Activated CD8-positive, alpha-beta T cell treated with anti-CD3 and anti-CD28 coated beads for 36 hours (primary cell): ENCODE data around the gene BAZ1B. TPM values are rescaled to one million over a fixed set of nuclear protein-coding genes. Genes with fewer than 3 reads are reported as not detected.

Experiments
- ATAC-seq: fragments of 200-7000 bp; cut with Tn5 transposase; one replicate; pipeline ENCODE4 v1.10.0; 2021; ENCODE audit warnings: mild to moderate bottlenecking, moderate library complexity
- CTCF ChIA-PET: fragments of 350-600 bp; sonication (Branson Sonifier 250); formaldehyde crosslinking; loops from one replicate; lab custom pipeline; 2021; ENCODE audit warnings: antibody characterized with exemption; lab: Charles Lee
- POLR2A ChIA-PET: fragments of 350-600 bp; sonication (Branson Sonifier 250); formaldehyde crosslinking; loops from one replicate; lab custom pipeline; 2021; ENCODE audit warnings: antibody characterized with exemption; lab: Charles Lee
- DNase-seq: peaks from one replicate; pipeline ENCODE4 v3.0.0-alpha.2; 2020
- H3K27ac Mint-ChIP-seq: one replicate; pipeline ENCODE4 v1.8.0; 2021; ENCODE audit warnings: mild to moderate bottlenecking, mixed read lengths
- H3K27me3 Mint-ChIP-seq: one replicate; pipeline ENCODE4 v1.8.0; 2021; ENCODE audit warnings: mixed read lengths
- H3K36me3 Mint-ChIP-seq: one replicate; pipeline ENCODE4 v1.8.0; 2021; ENCODE audit warnings: low read depth, mixed read lengths
- H3K4me1 Mint-ChIP-seq: one replicate; pipeline ENCODE4 v1.8.0; 2021; ENCODE audit warnings: low read depth, mixed read lengths
- H3K4me3 Mint-ChIP-seq: one replicate; pipeline ENCODE4 v1.8.0; 2021; ENCODE audit warnings: mild to moderate bottlenecking, moderate library complexity, mixed read lengths
- H3K9me3 Mint-ChIP-seq: one replicate; pipeline ENCODE4 v1.8.0; 2021; ENCODE audit warnings: mixed read lengths
- intact Hi-C: fragments of 100-400 bp; cut with micrococcal nuclease; formaldehyde crosslinking; loops from one replicate; pipeline ENCODE4 v1.10.0; 2022
- total RNA-seq, 2 experiments: library from RNA; stranded (reverse); gene quantifications; one replicate each; pipeline ENCODE4 v1.2.3, GENCODE V29; 2021
- TF ChIP-seq, protein P1 (sequence below): fragments of 200-600 bp; IDR thresholded peaks from one replicate; pipeline ENCODE4 v1.8.0; 2022; ENCODE audit warnings: antibody characterized with exemption, mild to moderate bottlenecking

BAZ1B gene
- total RNA-seq, 2 experiments from 2014 or later: 82.4 to 82.6 TPM

GRCh38 chr7:73521636-73522104, 423 bp downstream of the BAZ1B start:
- DNase-seq (no peak), ATAC-seq (peak; percentile 45)
- Mint-ChIP-seq H3K36me3 (peaks cover 45% of the 10 kb centered on the region), H3K4me1 (peaks cover 50% of the 10 kb centered on the region), H3K9me3 (no peaks in the 10 kb centered on the region), H3K4me3 (peak overlapping the region; percentile 85), H3K27me3 (no peaks in the 10 kb centered on the region), H3K27ac (peak overlapping the region; percentile 92)
- ChIA-PET CTCF (interaction anchor here (0.8 to 1.7 kb wide), 4 partner anchors 37 to 181 kb away, joined by 3 to 5 read pairs (median 4); no protein-coding TSS in a partner anchor), POLR2A (interaction anchor here (0.9 to 4.4 kb wide), 20 partner anchors 9 to 217 kb away, joined by 3 to 32 read pairs (median 4); partner anchors contain the start of genes ABHD11, BCL7B and TBL2)
- TF ChIP-seq, protein P1, sequence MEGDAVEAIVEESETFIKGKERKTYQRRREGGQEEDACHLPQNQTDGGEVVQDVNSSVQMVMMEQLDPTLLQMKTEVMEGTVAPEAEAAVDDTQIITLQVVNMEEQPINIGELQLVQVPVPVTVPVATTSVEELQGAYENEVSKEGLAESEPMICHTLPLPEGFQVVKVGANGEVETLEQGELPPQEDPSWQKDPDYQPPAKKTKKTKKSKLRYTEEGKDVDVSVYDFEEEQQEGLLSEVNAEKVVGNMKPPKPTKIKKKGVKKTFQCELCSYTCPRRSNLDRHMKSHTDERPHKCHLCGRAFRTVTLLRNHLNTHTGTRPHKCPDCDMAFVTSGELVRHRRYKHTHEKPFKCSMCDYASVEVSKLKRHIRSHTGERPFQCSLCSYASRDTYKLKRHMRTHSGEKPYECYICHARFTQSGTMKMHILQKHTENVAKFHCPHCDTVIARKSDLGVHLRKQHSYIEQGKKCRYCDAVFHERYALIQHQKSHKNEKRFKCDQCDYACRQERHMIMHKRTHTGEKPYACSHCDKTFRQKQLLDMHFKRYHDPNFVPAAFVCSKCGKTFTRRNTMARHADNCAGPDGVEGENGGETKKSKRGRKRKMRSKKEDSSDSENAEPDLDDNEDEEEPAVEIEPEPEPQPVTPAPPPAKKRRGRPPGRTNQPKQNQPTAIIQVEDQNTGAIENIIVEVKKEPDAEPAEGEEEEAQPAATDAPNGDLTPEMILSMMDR: no peak
- intact Hi-C loops: loop anchor here (2.0 to 5.0 kb wide), 2 partner anchors 35 to 56 kb away; partner anchors contain the start of genes BCL7B and TBL2

GRCh38 chr7:73520673-73521635, 1.1 kb downstream of the BAZ1B start:
- CTCF ChIA-PET: interaction anchor here (0.7 to 1.7 kb wide), 6 partner anchors 13 to 214 kb away, joined by 3 to 5 read pairs (median 4); no protein-coding TSS in a partner anchor
- Mint-ChIP-seq H3K27me3 (no peaks in the 10 kb centered on the region), H3K9me3 (no peaks in the 10 kb centered on the region)

DNA sequence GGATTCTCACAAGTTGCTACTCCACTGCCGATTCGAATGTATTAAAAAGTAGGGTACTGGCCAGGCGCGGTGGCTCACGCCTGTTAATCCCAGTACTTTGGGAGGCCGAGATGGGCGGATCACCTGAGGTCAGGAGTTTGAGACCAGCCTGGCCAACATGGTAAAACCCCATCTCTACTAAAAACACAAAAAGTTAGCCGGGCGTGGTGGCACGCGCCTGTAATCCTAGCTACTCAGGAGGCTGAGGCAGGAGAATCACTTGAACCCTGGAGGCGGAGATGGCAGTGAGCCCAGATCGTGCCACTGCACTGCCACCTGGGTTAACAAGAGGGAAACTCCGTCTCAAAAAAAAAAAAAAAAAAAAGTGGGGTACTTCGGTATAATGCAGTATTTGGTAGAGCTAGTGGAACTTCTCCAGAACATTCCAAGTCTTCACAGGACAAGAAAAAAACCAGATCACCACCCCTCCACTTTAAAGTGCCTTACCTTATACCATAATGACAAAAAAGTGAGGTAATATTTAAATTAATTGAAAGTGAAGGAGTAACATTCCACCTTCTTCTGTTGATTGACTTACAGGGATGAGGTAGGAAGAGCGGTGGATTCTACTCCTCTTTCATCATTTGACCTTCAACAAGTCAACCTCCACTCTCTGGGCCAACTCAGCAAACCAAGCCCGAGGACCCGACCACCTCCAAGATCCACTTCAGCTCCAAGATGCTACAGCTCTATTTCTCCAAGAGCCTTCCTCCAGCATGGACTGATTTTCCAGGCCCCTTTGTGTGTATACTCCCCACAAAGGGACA, 2.0 kb downstream of the BAZ1B start:
- POLR2A ChIA-PET: interaction anchor here (0.6 to 4.4 kb wide), 9 partner anchors 16 to 78 kb away, joined by 3 to 32 read pairs (median 5); partner anchors contain the start of genes BCL7B and TBL2
- Mint-ChIP-seq H3K27me3 (no peaks in the 10 kb centered on the region), H3K9me3 (no peaks in the 10 kb centered on the region), H3K27ac (peak overlapping the region; percentile 95), H3K36me3 (peaks cover 50% of the 10 kb centered on the region), H3K4me3 (peak overlapping the region; percentile 90), H3K4me1 (peaks cover 43% of the 10 kb centered on the region)
- TF ChIP-seq, protein P1: no peak
- DNase-seq (peak; percentile 58), ATAC-seq (no peak)
- CTCF ChIA-PET: interaction anchor here (0.7 to 1.7 kb wide), 5 partner anchors 12 to 214 kb away, joined by 3 to 5 read pairs (median 5); no protein-coding TSS in a partner anchor
- intact Hi-C loops: loop anchor here (5.0 kb wide), 1 partner anchor 57 kb away; the partner anchor contains the start of gene TBL2

More at GRCh38 chr7:73520673-73521635, 1.1 kb downstream of the BAZ1B start:
- peaks cover 48% of the 10 kb centered on the region for H3K36me3 Mint-ChIP-seq
- POLR2A ChIA-PET: interaction anchor here (0.7 to 4.4 kb wide), 22 partner anchors 8 to 218 kb away, joined by 3 to 32 read pairs (median 4); partner anchors contain the start of genes ABHD11, BCL7B and TBL2
- peak overlapping the region; percentile 95 for H3K27ac Mint-ChIP-seq
- TF ChIP-seq, protein P1: no peak
- DNase-seq (peak; percentile 29), ATAC-seq (no peak)
- H3K4me3 Mint-ChIP-seq: peak overlapping the region; percentile 90
- peaks cover 48% of the 10 kb centered on the region for H3K4me1 Mint-ChIP-seq
- intact Hi-C loops: loop anchor here (5.0 kb wide), 1 partner anchor 56 kb away; the partner anchor contains the start of gene TBL2

DNA sequence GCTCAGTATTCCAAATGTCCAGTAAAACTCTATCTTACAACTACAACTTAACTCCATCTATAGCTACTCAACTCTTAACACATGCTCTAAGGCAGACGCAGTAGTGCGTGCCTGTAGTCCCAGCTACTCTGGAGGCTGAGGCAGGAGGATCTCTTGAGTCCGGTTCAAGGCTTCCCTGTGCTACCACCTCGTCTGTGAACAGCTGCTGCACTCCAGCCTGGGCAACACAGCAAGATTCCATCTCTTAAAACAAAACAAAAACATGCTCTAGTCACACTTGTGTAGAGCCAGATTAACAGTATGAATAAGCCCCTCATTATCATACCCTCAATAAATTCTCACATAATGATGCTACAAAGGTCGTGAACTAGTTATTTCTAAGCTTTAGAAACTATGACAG, 3.6 kb downstream of the BAZ1B start:
- TF ChIP-seq, protein P1: no peak
- Mint-ChIP-seq H3K27me3 (no peaks in the 10 kb centered on the region), H3K9me3 (no peaks in the 10 kb centered on the region), H3K4me3 (peak overlapping the region; percentile 90), H3K27ac (peak overlapping the region; percentile 76), H3K4me1 (peaks cover 44% of the 10 kb centered on the region), H3K36me3 (peaks cover 60% of the 10 kb centered on the region)
- ATAC-seq (no peak), DNase-seq (no peak)
- intact Hi-C loops: no loop called here
- ChIA-PET POLR2A (interaction anchor here (0.8 to 1.5 kb wide), 4 partner anchors 8 to 67 kb away, joined by 3 to 5 read pairs (median 3); no protein-coding TSS in a partner anchor), CTCF (interaction anchor here (0.8 to 1.6 kb wide), 7 partner anchors 9 to 207 kb away, joined by 3 to 6 read pairs (median 4); partner anchors contain the start of gene TBL2)
